Mammary epithelial cell (primary cell): ENCODE measurements around the gene GLRX2.

Source experiments
- EZH2 ChIP-seq: IDR thresholded peaks from 2 replicates; pipeline ENCODE4 v1.6.1; 2012; ENCODE audit warnings: low read length, inconsistent platforms, borderline replicate concordance
- TF ChIP-seq, protein P1 (sequence below), 2 donors: IDR thresholded peaks in 1 of 2; conservative IDR thresholded peaks in 1 of 2; 2 replicates each; pipeline ENCODE4 v1.5.1; 2011 to 2012; ENCODE audit warnings: inconsistent platforms in 2 of 2, low read length in 2 of 2, mild to moderate bottlenecking in 2 of 2, control low read depth in 1 of 2, low read depth in 1 of 2; ENCODE audit not compliant: insufficient read depth in 1 of 2; ENCODE audit errors: extremely low read depth in 1 of 2

DNA sequence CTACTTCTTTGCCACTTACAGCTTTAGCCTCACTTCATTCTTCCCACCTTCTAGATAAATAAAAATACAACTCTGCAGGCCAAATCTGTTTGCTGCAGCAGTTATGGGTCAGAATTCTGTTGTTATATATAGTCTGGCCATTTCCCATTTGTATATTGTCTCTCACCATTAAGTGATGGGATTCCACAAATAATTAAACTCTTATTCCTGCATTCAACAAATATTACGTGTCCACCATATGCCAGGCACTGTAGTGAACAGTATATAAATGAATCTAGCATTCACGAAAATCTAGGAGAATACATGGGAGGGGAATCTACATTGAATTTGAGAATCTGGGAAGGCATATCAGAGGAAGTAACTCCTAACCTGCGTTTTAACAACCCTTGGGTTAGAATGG is 5.7 kb upstream of the GLRX2 start:
- TF ChIP-seq, protein P1, sequence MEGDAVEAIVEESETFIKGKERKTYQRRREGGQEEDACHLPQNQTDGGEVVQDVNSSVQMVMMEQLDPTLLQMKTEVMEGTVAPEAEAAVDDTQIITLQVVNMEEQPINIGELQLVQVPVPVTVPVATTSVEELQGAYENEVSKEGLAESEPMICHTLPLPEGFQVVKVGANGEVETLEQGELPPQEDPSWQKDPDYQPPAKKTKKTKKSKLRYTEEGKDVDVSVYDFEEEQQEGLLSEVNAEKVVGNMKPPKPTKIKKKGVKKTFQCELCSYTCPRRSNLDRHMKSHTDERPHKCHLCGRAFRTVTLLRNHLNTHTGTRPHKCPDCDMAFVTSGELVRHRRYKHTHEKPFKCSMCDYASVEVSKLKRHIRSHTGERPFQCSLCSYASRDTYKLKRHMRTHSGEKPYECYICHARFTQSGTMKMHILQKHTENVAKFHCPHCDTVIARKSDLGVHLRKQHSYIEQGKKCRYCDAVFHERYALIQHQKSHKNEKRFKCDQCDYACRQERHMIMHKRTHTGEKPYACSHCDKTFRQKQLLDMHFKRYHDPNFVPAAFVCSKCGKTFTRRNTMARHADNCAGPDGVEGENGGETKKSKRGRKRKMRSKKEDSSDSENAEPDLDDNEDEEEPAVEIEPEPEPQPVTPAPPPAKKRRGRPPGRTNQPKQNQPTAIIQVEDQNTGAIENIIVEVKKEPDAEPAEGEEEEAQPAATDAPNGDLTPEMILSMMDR (conservative IDR thresholded peaks at IDR 0.05 in 1 of 2, IDR thresholded peaks at IDR 0.05 in 1 of 2; ENCODE audit: extremely low read depth in 1 of 2, insufficient read depth in 1 of 2, low read depth in 1 of 2, low read length in 2 of 2): no peak
- no peak for TF ChIP-seq EZH2
